ENCODE data around the gene LRRK1.

GRCh38 chr15:101053261-101053660, 134.1 kb downstream of the LRRK1 start:
- TF ChIP-seq CTCF (IDR thresholded peaks at IDR 0.05) (no peak), POLR2A (IDR thresholded peaks at IDR 0.05) (no peak), EP300 (IDR thresholded peaks at IDR 0.05) (no peak), POLR2AphosphoS5 (IDR thresholded peaks at IDR 0.05) (no peak)

Measured in sigmoid colon (tissue), 4 donors.